Kidney epithelial cell (primary cell): Measurements from ENCODE around the gene PRKCD. TPM values are rescaled to one million over a fixed set of nuclear protein-coding genes. Genes with fewer than 3 reads are reported as not detected.

Experiments
- DNase-seq: peaks from one replicate; pipeline ENCODE4 v3.0.0-alpha.2; 2010; ENCODE audit warnings: low read depth
- H3K27me3 ChIP-seq: 2 replicates; pipeline ENCODE4 v1.6.0; 2011; ENCODE audit warnings: low read length; ENCODE audit not compliant: control insufficient read depth, insufficient read depth
- H3K36me3 ChIP-seq: 2 replicates; pipeline ENCODE4 v1.5.1; 2011; ENCODE audit warnings: low read length; ENCODE audit not compliant: control insufficient read depth, insufficient read depth
- H3K4me3 ChIP-seq: 2 replicates; pipeline ENCODE4 v1.5.1; 2011; ENCODE audit warnings: low read depth, mild to moderate bottlenecking, control low read depth, low read length
- CTCF ChIP-seq: IDR thresholded peaks from 2 replicates; pipeline ENCODE4 v1.5.1; 2011; ENCODE audit warnings: mild to moderate bottlenecking, moderate library complexity, low read length, control low read depth, inconsistent platforms; ENCODE audit not compliant: insufficient read depth, poor library complexity, severe bottlenecking
- total RNA-seq: library from RNA; depleted of rRNA; stranded (reverse); fragments of >200 nt; gene quantifications from 2 replicates; pipeline ENCODE4 v1.2.3, GENCODE V29; 2015

Gene PRKCD
- total RNA-seq, 1 donor from 2014 or later, result 6.9 TPM

GRCh38 chr3:53195066-53195450 is 34.0 kb downstream of the PRKCD start:
- H3K4me3 ChIP-seq, result no peak overlapping the region
- H3K27me3 ChIP-seq, result peaks cover 5% of the 10 kb centered on the region
- H3K36me3 ChIP-seq, result no peaks in the 10 kb centered on the region
- DNase-seq, result no peak
- TF ChIP-seq CTCF, result no peak

GRCh38 chr3:53195602-53196574 is 34.9 kb downstream of the PRKCD start:
- Histone ChIP-seq H3K4me3 (no peak overlapping the region), H3K36me3 (no peaks in the 10 kb centered on the region), H3K27me3 (peaks cover 5% of the 10 kb centered on the region)
- no peak for DNase-seq
- TF ChIP-seq CTCF, result peak; percentile 98

DNA sequence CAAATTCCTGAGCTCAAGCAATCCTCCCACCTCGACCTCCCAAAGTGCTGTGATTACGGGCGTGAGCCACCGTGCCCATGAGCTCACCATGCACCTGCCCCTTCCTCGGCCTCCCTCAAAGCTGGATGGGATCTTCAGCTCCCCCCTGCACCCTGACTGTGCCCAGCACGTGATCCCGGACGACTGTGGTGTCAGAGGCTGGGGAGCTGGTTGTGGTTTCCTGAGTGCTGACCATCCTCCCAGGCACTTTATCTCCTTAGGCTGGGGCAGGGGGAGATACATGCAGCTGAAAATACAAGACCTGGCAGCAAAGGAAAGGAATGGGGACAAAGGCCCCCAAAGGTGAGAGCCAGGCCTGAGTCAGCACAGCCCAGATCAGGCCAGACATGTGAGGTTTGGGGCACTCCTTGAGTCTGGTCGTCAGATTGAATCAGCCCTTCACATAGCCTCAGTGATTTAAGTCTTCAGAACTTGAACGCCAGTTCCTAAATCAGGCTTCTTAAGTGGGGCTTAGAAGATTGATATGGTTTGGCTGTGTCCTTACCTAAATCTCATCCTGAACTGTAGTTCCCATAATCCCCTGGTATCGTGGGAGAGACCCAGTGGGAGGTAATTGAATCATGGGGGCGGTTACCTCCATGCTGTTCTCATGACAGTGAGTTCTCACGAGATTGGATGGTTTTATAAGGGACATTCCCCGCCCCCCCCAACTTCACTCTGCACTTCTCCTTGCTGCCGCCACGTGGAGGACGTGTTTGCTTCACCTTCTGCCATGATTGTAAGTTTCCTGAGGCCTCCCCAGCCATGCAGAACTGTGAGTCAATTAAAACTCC is 35.8 kb downstream of the PRKCD start:
- no peak for DNase-seq
- H3K4me3 ChIP-seq, result no peak overlapping the region
- peaks cover 5% of the 10 kb centered on the region for H3K27me3 ChIP-seq
- TF ChIP-seq CTCF, result no peak
- no peaks in the 10 kb centered on the region for H3K36me3 ChIP-seq

DNA sequence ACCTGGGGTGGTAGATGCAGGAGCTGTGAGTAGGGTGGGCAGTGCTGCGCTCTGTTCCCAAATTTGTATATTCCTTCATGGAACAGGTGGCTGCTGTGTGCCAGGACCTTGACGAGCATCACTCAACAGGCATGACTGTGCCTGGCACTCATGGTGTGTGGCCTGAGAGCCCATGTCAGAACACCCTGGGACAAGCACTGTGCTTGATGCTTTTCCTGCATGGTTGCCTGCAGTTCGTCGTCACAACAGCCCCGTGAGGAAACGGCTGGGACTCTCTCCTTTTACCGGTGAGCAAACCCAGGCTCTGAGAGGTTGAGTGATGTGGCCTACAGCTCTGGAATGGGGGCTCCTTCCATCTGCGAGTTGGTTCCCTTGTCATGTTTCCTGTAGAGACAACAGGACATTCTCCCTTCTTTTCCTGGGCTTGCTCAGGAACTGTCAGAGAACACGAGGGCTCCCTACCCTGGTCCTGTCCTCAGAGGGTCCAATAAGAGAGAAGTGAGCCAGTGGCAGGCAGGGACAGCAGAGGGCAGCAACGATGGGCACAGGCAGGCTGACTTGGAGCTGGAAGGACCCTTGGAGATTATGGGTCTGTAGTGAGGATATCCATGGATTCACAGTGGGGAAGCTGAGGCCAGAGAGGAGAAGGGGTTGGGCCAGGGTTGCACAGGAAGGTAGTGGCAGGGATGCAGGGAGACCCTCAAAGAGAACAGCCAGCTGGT is 37.4 kb downstream of the PRKCD start:
- H3K36me3 ChIP-seq, result no peaks in the 10 kb centered on the region
- no peak for DNase-seq
- H3K27me3 ChIP-seq, result peaks cover 5% of the 10 kb centered on the region
- TF ChIP-seq CTCF, result no peak
- no peak overlapping the region for H3K4me3 ChIP-seq

GRCh38 chr3:53198996-53199395 is 38.0 kb downstream of the PRKCD start:
- DNase-seq, result no peak
- no peak for TF ChIP-seq CTCF
- H3K4me3 ChIP-seq, result no peak overlapping the region
- no peaks in the 10 kb centered on the region for H3K36me3 ChIP-seq
- peaks cover 5% of the 10 kb centered on the region for H3K27me3 ChIP-seq
